SK-N-SH treated with all-trans-retinoic acid at 6 μM for 48 hours (cell line): ENCODE results near the gene ZNF8.

Source experiments
- ATAC-seq: fragments of 200-7000 bp; cut with Tn5 transposase; 3 replicates; pipeline ENCODE4 v1.9.1; 2020; ENCODE audit warnings: mild to moderate bottlenecking, moderate library complexity
- ARNTL ChIP-seq: fragments of 450-650 bp; formaldehyde crosslinking; IDR thresholded peaks from 2 replicates; pipeline ENCODE4 v1.5.0; 2020; ENCODE audit warnings: low read depth, mild to moderate bottlenecking, moderate library complexity, borderline replicate concordance
- ESRRG ChIP-seq: fragments of 250-450 bp; sonication (Bioruptor Pico); IDR thresholded peaks from 2 replicates; pipeline ENCODE4 v1.6.1; 2021; ENCODE audit warnings: mild to moderate bottlenecking
- ISL1 ChIP-seq: fragments of 250-450 bp; sonication (Bioruptor Pico); IDR thresholded peaks from 2 replicates; pipeline ENCODE4 v2.1.2; 2022; ENCODE audit warnings: mild to moderate bottlenecking, moderate library complexity
- OSR1 ChIP-seq: fragments of 250-450 bp; sonication (Bioruptor Pico); IDR thresholded peaks from 2 replicates; pipeline ENCODE4 v1.8.0; 2022; ENCODE audit warnings: moderate library complexity, mild to moderate bottlenecking, inconsistent platforms
- PPARA ChIP-seq: fragments of 250-450 bp; sonication (Bioruptor Pico); IDR thresholded peaks from 2 replicates; pipeline ENCODE4 v1.5.0; 2020; ENCODE audit warnings: mild to moderate bottlenecking, borderline replicate concordance
- RARB ChIP-seq: fragments of 250-450 bp; sonication (Bioruptor Pico); IDR thresholded peaks from 2 replicates; pipeline ENCODE4 v1.8.0; 2021; ENCODE audit warnings: mild to moderate bottlenecking, moderate library complexity
- TCF4 ChIP-seq: fragments of 250-450 bp; sonication (Bioruptor Pico); IDR thresholded peaks from 2 replicates; pipeline ENCODE4 v1.8.0; 2021; ENCODE audit warnings: mild to moderate bottlenecking, moderate library complexity, borderline replicate concordance
- TOX ChIP-seq: fragments of 250-450 bp; sonication (Bioruptor Pico); IDR thresholded peaks from 2 replicates; pipeline ENCODE4 v1.8.0; 2021; ENCODE audit warnings: mild to moderate bottlenecking, moderate library complexity, borderline replicate concordance
- TSHZ2 ChIP-seq: fragments of 250-450 bp; sonication (Bioruptor Pico); IDR thresholded peaks from 2 replicates; pipeline ENCODE4 v1.5.0; 2020; ENCODE audit warnings: mild to moderate bottlenecking, moderate library complexity
- ZFP3 ChIP-seq: fragments of 250-450 bp; sonication (Bioruptor Pico); IDR thresholded peaks from 2 replicates; pipeline ENCODE4 v1.5.0; 2020; ENCODE audit warnings: mild to moderate bottlenecking, moderate library complexity
- ZNF565 ChIP-seq: fragments of 450-650 bp; formaldehyde crosslinking; conservative IDR thresholded peaks from 2 replicates; pipeline ENCODE4 v1.5.0; 2020; ENCODE audit warnings: low read depth, mild to moderate bottlenecking, moderate library complexity
- TF ChIP-seq, protein P1 (sequence below): fragments of 250-450 bp; sonication (Bioruptor Pico); IDR thresholded peaks from 2 replicates; pipeline ENCODE4 v1.5.1; 2021; ENCODE audit warnings: mild to moderate bottlenecking, moderate library complexity
- TF ChIP-seq, protein P2 (sequence below): fragments of 250-450 bp; sonication (Bioruptor Pico); IDR thresholded peaks from 2 replicates; pipeline ENCODE4 v1.8.0; 2020; ENCODE audit warnings: mild to moderate bottlenecking, moderate library complexity, borderline replicate concordance
- TF ChIP-seq, protein P3 (sequence below): fragments of 250-450 bp; sonication (Bioruptor Pico); IDR thresholded peaks from 2 replicates; pipeline ENCODE4 v1.8.0; 2021; ENCODE audit warnings: low read depth, mild to moderate bottlenecking, moderate library complexity, borderline replicate concordance
- TF ChIP-seq, protein P4 (sequence below): fragments of 250-450 bp; sonication (Bioruptor Pico); IDR thresholded peaks from 2 replicates; pipeline ENCODE4 v1.5.1; 2020; ENCODE audit warnings: low read depth, mild to moderate bottlenecking, moderate library complexity

The ZNF8 gene

GRCh38 chr19:58305065-58305931 lies 26.5 kb downstream of the ZNF8 start, which contains the start of gene ERVK3-1:
TSS of gene ERVK3-1 (plus strand) at chr19:58305377. CDS start at chr19:58312169, 6,792 bp downstream.
- ATAC-seq = peak; percentile 99

GRCh38 chr19:58305932-58306323 lies 27.2 kb downstream of the ZNF8 start:
- no peak; the same call in 2 of the 3 replicates for ATAC-seq

More at GRCh38 chr19:58305065-58305931, 26.5 kb downstream of the ZNF8 start, which contains the start of gene ERVK3-1:
- TF ChIP-seq PPARA (CRISPR knock-in tag) (no peak), ESRRG (CRISPR knock-in tag) (no peak), ARNTL (CRISPR knock-in tag) (no peak), OSR1 (CRISPR knock-in tag) (no peak), RARB (CRISPR knock-in tag) (no peak), ZNF565 (CRISPR knock-in tag) (no peak), ISL1 (CRISPR knock-in tag) (no peak)
- TF ChIP-seq, protein P1, sequence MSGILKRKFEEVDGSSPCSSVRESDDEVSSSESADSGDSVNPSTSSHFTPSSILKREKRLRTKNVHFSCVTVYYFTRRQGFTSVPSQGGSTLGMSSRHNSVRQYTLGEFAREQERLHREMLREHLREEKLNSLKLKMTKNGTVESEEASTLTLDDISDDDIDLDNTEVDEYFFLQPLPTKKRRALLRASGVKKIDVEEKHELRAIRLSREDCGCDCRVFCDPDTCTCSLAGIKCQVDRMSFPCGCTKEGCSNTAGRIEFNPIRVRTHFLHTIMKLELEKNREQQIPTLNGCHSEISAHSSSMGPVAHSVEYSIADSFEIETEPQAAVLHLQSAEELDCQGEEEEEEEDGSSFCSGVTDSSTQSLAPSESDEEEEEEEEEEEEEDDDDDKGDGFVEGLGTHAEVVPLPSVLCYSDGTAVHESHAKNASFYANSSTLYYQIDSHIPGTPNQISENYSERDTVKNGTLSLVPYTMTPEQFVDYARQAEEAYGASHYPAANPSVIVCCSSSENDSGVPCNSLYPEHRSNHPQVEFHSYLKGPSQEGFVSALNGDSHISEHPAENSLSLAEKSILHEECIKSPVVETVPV (CRISPR knock-in tag) = no peak
- TF ChIP-seq, protein P2, sequence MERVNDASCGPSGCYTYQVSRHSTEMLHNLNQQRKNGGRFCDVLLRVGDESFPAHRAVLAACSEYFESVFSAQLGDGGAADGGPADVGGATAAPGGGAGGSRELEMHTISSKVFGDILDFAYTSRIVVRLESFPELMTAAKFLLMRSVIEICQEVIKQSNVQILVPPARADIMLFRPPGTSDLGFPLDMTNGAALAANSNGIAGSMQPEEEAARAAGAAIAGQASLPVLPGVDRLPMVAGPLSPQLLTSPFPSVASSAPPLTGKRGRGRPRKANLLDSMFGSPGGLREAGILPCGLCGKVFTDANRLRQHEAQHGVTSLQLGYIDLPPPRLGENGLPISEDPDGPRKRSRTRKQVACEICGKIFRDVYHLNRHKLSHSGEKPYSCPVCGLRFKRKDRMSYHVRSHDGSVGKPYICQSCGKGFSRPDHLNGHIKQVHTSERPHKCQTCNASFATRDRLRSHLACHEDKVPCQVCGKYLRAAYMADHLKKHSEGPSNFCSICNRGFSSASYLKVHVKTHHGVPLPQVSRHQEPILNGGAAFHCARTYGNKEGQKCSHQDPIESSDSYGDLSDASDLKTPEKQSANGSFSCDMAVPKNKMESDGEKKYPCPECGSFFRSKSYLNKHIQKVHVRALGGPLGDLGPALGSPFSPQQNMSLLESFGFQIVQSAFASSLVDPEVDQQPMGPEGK (CRISPR knock-in tag) = no peak
- TF ChIP-seq, protein P3, sequence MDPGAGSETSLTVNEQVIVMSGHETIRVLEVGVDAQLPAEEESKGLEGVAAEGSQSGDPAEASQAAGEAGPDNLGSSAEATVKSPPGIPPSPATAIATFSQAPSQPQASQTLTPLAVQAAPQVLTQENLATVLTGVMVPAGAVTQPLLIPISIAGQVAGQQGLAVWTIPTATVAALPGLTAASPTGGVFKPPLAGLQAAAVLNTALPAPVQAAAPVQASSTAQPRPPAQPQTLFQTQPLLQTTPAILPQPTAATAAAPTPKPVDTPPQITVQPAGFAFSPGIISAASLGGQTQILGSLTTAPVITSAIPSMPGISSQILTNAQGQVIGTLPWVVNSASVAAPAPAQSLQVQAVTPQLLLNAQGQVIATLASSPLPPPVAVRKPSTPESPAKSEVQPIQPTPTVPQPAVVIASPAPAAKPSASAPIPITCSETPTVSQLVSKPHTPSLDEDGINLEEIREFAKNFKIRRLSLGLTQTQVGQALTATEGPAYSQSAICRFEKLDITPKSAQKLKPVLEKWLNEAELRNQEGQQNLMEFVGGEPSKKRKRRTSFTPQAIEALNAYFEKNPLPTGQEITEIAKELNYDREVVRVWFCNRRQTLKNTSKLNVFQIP (CRISPR knock-in tag) = no peak

More at GRCh38 chr19:58305932-58306323, 27.2 kb downstream of the ZNF8 start:
- TF ChIP-seq, protein P4, sequence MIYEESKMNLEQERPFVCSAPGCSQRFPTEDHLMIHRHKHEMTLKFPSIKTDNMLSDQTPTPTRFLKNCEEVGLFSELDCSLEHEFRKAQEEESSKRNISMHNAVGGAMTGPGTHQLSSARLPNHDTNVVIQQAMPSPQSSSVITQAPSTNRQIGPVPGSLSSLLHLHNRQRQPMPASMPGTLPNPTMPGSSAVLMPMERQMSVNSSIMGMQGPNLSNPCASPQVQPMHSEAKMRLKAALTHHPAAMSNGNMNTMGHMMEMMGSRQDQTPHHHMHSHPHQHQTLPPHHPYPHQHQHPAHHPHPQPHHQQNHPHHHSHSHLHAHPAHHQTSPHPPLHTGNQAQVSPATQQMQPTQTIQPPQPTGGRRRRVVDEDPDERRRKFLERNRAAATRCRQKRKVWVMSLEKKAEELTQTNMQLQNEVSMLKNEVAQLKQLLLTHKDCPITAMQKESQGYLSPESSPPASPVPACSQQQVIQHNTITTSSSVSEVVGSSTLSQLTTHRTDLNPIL = no peak
- TF ChIP-seq ZFP3 (CRISPR knock-in tag) (no peak), TSHZ2 (CRISPR knock-in tag) (no peak), ESRRG (CRISPR knock-in tag) (no peak), TOX (CRISPR knock-in tag) (no peak), RARB (CRISPR knock-in tag) (no peak), TCF4 (CRISPR knock-in tag) (no peak), ISL1 (CRISPR knock-in tag) (no peak)
- TF ChIP-seq, protein P1 (CRISPR knock-in tag) = no peak
- TF ChIP-seq, protein P2 (CRISPR knock-in tag) = no peak
